ENCODE measurements around the gene LRRC26.
"Not testable (repeated sequence)": the region's sequence is repeated elsewhere in the genome, so short reads cannot be mapped to it uniquely, and the experiment has no call there.

The LRRC26 gene

DNA sequence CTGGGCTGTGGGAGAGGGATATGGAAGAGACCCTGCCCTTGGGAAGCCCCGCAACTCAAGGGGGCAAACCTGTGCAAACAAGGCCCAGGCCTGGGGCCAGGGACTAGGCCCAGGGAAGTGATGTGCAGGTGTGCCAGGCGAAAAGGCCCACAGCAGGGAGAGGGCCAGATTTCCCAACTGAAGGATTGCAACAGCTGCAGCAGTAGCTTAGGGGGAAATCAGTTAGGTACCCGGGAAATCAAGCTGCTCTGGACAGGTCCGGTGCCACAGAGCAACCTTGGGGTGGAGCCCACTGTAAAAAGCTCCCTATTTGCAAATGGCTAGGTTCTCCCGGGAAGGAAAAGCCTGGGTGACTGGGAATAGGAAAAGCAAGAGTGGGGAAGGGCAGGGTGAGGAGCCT lies 20.5 kb downstream of the LRRC26 start:
- DNase-seq: no peak

DNA sequence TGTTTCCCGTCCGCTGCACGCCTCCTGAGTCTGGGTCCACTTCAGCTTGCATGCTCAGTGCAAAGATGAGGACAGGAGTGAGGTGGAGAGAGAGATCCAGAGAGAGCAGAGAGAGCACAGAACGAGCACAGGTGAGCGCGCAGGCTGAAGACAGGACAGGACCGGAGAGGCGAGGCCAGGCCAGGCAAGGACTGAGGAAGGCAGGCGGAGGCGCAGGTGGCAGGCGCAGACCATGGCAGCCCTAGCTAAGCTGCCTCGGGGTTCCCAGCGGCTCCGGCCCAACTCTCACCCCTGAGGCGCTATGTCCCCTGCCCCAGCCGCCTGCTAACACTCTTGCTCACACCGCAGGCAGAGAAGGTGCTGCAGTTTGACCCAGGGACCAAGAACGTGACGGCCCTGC lies 21.2 kb downstream of the LRRC26 start:
- DNase-seq: no peak

DNA sequence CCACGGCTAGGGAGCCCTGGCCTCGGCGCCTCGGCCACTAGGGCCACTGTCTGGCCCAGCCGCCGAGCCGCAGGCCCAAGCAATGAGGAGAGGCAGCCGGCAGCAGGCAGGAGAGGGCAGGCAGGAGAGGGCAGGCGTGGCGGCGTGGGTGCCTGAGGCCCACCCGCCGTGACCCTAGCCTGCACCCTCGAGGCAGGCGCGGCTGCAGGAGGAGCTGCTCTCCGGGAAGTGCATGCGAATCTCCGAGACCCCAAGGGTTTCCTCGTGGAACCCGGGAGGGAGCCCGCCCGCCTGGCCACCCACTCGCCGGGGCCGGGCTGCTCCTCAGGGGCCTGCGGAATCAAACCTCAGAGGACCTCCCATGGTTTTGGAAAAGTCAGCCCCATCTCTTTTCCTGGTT lies 21.6 kb downstream of the LRRC26 start:
- DNase-seq: no peak

DNA sequence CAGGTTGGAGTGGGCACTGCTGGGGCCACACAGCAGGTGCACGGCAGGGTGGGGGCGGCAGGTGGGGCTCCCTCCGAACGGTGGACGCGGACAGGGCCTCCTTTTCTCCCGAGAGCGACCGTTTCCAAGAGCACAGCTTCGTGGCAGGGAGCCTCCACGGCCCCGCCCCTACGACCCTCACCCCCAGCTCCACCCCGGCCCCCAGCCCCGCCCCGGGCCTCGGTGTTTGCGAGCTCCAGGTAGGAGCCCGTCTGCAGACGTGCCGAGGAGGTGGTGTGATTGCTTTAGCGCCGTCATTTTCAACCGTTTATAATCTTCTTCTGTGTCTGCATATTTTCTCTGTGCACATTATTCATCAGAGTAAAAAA lies 22.1 kb downstream of the LRRC26 start:
- no peak for DNase-seq

DNA sequence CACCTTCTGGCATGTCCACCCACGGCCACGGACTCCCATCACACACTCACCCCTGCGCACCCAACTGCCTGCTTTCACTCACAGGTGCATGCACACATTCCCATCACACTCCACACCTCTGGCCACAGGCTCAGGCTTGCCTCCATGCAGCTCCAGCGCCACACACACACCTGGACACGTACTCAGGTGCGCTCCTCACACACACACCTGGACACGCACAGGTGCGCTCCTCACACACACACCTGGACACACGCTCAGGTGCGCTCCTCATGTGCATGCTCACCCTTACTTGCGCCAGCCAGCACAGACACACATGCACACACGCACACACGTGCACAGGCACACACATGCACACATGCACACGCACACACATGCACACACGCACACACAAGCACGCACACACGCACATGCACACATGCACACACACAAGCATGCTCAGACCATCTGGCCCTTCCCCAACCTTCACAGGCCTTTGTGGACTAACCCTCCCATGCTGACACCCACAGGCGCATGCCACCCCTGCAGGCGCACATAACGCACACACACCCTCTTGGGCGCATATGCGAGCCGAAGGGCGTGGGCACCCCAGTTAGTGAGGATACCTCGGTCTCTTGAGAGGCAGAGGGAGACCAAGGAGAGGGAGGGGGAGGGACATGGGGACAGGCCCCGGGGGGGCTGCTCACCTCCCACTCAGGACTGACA lies 22.6 kb downstream of the LRRC26 start:
- DNase-seq: no peak

DNA sequence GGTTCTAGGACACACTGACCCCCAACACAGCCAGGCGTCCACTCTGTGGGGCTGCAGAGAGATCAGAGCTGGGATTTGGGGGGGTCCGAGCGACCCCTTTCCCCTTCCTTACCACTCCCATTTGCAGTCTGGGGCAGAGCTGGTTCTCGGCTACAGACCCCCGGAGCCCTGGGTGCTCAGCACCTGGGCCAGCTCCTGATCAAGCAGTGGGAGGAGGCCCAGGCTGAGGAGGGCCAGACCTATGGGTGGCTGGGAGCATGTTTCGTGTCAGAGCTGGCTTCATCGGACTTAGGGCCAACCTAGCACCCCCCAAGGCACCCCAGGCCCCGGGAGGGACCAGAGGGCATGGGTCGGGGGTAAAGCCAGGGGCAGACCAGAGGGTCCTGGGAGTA lies 23.3 kb downstream of the LRRC26 start:
- DNase-seq: no peak

DNA sequence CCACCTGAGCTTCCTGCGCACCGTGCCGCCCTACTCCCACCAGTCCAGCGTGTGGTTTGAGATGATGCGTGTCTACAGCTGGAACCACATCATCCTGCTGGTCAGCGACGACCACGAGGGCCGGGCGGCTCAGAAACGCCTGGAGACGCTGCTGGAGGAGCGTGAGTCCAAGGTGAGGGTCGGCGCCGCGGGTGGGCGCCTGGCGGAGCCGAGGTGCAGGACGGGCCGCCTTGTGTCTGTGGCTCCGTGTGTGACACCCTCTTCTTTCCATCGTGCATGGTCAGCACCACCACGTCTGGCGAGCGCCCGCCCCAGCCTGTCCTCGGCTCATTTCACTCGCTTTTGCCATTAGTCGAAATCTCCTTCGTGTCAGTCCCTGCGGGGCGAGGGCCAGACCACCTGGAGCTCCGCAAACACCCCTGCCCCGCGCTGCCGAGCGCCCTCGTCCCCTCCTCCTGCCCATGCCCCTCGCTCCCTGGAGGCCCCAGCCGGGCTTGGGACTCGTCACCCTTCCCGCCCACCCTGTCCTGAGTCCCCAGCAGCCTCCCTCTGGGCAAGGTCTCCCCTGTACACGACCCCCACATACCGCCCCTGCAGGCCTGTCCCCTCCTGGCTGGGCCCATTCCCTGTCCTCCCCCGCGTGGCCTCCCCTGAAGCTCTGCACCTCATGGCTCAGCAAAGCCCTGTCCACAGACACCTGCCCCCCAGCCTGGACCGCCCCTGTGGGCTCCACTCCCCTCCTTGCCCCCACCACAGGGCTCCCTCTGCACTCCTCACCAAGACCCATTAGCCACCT lies 23.9 kb downstream of the LRRC26 start:
- no peak for DNase-seq

DNA sequence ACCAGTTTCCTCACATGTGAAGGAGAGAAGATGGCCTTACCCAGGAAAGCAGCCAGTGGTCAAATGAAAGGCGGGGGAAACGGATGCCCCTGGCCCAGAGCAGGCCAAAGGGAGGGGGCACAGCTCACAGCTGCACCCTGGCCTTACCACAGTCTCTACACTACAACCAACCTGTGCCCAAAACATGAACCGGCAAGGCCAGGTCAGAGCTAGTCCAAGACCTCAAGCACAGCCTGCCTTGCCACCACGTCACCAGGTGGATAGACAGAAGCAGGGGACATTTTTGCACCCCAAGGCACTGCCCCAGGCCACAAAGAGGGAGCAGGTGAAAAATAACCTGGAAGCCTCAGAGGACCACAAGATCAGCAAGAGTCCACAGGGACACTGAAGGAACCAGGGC lies 26.4 kb downstream of the LRRC26 start:
- DNase-seq: no peak

DNA sequence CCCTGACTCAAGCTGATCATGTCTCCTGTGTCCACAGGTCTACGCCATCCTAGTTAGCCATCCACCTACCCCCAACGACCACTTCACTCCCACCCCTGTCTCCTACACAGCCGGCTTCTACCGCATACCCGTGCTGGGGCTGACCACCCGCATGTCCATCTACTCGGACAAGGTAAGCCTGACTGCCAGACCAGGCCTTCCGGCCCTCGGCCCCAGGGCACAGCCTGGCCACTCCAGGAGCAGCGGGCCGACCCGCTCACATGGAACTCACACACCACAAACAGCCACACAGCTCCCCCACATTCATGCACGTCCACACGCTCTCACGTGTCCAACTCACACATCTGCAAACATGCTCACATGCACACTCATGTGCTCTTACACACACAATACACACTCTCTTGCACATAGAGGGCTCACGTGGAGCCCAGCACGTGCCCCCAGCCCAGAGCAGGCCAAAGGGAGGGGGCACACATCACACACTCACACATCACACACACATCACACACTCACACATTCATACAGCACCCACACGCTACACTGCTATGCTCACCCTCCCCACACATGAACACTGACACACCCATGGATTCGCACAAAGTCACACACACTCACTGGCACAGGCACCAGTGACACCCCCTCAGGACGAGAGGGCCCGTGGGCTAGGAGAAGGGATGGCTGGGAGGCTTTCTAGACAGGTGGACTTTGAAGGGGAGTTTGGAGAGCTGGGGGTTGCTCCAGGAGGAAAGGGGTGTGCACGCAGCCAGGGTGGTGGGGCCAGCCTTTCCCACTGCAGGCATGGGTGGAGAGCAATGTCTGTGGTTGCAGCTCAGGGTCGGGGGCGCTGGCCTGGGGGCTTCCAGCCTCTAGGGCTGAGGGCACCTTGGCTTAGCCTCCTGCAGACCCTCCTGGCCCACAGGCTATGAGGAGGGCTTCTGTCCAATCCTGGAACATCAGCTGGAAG lies 27.6 kb downstream of the LRRC26 start:
- DNase-seq: no peak

DNA sequence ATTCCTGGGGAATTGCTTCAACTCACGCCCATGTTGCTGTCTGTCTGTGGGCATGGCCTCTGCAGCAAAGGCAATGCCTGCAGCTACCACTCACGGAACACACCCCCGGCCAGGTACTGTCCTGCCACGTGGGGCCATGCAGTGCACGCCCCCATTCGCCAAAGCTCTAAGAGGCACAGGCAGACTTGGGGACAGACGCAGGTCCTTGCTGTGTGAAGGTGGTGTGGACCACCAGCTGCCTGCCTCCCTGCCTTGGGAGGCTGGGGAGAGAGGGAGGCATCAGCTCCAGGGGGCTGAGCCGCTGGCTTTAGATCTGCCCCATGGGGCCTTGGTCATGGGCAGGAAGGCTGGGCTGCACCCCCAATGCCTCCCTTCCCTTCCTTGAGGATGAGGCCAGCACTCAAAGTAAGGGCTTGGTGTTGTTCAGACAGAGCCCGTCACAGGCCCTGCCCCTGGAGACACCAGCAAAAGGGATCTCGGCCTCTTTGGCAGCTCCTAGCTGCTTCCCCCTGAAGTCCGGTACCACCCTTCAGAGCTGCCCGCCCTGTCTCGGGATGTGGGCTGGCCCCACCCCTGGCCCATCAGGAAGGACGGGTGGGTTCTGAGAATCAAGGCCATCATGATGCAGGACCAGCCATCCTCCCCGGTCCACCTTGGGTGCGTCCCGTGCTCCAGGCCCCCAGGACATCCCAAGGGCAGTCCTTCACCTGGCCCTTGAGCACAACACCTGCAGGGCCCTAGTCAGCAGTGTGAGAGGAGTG lies 28.6 kb downstream of the LRRC26 start:
- DNase-seq: no peak

DNA sequence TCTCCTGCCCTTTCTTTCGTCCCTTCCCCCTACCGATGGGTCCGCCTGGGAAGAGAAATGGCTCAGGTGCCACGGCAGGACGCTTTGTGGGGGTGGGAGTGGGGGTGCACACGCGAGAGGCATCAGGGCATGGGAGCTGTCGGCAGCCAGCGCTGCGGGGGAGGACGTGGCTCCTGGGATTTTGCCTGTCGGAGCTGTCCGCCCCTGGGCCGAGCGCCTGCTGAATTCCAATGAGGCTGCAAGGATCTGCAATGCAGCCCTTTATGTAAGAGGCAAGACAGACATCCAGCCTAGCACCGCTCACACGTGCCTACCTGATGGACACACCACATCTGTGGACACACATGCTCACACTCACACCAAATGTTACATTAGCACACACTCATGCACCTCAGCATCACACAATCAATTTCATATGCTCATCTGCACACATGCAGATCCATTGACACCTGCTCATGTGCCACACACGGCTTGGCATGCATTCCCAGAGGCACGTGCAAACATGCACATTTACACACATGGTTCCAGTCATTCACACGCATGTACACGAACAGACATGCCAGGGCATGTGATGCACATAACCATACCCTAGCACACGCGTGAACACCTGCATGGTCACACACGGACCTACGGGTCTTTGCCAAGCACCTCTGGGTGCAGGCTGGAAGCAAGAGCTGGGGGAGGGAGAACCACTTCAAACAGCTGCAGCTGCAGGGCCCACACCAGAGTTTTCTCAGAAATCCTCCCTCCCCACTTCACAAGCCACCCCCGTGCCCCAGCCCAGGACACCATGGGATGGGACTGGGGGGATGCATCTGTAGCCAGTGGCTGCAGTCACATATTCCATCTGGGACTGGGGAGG lies 29.5 kb downstream of the LRRC26 start:
- no peak for DNase-seq

DNA sequence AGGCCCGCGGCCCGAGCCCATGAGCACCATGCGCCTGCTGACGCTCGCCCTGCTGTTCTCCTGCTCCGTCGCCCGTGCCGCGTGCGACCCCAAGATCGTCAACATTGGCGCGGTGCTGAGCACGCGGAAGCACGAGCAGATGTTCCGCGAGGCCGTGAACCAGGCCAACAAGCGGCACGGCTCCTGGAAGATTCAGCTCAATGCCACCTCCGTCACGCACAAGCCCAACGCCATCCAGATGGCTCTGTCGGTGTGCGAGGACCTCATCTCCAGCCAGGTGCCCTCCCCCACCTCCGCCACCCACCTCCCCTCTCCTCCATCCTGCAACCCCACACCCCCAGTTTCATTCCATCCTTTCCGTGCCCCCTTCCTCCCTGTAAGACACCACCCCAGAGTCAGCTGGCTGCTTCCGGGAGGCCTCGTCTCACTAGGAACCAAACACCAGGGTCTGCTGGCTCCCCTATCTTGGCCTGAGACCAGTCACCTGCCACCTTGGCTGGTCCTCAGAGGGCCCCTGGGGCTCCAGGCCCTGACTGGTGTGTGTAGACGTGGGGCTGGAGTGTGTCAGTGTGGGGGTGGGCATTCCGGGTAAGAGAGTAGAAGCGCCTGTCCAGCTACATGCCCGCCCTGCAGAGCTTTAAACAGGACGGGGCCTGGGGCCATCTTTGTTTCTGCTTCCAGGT lies 30.2 kb downstream of the LRRC26 start:
- no peak for DNase-seq

DNA sequence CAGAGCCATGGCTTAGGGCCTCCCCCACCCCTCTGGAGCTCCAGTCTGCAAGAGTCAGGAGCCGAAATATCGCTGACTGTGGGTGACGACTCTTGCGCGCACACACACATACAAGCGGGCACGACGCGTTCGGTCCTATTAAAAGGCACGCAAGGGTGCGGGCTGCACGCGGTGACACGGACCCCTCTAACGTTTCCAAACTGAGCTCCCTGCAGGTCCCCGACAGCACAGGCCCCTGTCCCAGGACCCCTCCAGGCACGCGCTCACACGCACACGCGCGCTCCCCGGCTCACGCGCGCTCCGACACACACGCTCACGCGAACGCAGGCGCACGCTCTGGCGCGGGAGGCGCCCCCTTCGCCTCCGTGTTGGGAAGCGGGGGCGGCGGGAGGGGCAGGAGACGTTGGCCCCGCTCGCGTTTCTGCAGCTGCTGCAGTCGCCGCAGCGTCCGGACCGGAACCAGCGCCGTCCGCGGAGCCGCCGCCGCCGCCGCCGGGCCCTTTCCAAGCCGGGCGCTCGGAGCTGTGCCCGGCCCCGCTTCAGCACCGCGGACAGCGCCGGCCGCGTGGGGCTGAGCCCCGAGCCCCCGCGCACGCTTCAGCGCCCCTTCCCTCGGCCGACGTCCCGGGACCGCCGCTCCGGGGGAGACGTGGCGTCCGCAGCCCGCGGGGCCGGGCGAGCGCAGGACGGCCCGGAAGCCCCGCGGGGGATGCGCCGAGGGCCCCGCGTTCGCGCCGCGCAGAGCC lies 31.0 kb downstream of the LRRC26 start, which contains the start of gene GRIN1:
Gene GRIN1, plus strand, starts transcription at position 433 of the 746 bp plus-strand sequence. CDS start 333 bp downstream, outside the sequence.
- DNase-seq: peak; percentile 40

DNA sequence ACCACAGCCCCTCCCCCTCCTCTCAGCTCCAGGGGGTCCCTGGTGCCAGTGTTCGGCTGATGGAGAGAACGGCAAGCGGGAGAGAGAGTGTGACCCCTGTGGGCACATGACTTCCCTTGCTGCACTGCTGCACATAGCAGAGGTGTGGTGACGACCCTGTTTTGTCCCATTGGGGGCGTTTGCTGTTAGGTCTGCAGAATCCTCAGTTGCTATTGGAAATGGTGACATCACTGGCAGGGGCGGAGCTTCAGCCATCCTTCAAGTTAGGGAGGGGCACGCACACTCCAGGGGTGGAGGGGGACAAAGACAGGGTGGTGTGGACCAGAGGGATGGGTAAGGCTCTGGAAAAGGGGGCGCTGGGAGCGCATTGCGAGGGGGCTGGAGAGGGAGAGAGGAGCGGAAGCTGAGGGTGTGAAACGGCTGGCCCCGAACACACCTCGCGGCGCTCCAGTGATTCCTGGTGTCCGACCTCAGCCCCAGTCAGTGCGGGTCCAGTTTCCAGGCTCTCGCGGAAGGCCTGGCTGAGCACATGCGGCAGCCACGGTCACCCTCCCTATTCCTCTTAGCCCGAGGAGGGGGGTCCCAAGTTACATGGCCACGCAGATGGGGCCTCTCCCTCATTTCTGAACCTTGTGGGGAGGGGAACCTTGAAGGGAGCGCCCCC lies 31.7 kb downstream of the LRRC26 start:
- no peak for DNase-seq

DNA sequence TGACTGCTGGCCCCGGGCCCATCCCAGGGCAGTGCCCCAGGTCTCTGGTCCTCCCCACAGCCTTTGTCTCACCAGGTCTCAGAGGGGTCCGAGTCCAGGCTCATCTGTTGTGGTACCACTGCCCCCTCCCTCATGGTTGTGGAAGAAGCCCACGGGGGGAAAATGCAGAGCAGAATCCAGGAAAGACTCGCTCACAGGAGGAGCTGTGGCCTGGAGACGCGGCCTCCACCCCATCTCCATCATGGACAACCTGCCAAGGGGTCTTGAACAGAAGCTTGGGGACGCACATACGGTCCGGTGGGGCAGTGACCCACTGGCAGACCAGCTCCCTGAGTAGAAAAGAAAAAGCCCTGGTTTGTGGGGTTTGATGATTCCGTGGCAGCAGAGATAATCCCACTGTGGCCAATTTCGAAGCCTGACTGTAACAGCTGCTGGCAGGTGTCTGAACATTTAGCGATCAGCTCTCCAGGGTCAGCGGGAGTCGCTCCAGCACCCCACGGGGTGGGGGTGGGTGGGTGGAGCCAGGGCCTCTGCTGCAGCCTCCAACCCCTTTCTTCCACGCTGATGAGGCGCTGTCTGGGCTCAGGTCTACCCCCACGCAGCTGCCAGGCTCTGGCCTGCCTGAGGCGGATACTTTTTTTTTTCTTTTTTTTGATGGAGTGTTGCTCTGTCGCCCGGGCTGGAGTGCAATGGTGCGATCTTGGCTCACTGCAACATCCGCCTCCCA lies 32.8 kb downstream of the LRRC26 start:
- DNase-seq: no peak

DNA sequence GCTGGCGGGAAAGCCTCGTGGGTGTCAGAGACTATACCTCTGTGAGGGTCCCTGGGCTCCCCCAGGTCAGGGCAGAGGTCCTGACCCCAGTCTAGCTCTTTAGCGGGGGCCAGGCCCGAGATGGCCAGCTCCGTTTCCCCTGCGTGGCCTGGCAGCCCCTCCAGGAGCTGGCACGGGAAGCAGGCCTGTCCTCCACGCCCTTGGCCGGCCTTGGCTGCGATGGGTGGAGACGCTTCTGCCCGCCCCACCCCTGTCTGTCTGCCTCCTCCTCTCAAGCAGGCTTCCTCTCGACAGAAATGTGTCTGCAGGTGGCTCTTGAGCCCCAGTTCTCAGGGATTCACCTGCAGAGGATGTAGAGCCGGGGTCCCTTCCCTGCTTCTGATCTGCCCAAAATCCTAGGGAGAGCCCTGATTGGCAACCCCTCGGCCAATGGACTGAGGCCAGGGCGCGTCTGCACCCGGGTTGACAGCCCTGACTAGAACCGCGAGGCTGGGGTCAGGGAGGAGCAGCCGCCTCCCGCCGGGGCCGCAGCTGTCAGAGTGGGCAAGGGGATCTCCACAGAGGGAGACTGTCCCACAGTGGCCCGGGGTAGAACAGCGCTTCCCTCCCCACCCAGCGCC lies 33.5 kb downstream of the LRRC26 start:
- no peak for DNase-seq

DNA sequence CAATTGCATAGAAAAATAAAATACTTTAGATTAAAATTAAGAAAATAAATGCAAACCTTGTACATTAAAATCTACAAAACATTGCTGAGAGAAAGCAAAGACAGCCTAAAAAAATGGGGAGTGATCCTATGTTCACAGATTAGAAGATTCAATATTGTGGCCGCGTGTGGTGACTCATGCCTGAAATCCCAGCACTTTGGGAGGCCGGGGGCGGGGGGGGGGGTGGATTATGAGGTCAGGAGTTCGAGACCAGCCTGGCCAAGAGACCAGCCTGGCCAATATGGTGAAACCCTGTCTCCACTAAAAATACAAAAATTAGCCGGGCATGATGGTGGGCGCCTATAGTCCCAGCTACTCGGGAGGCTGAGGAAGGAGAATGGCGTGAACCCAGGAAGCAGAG lies 34.7 kb downstream of the LRRC26 start:
- not testable (repeated sequence) for DNase-seq

DNA sequence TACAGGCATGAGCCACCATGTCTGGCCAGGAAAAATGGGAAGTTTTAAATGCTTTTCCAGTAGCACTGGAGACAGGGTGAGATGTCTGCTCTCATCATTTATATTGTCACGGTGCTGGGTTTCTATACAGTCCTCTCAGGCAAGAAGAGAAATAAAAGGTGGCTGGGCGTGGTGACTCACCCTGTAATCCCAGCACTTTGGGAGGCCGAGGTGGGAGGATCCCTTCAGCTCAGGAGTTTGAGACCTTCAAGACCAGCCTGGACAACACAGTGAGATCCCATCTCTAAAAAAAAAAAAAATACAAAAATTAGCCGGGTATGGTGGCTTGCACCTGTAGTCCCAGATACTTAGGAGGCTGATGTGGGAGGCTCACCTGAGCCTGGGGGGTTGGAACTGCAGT lies 35.7 kb downstream of the LRRC26 start:
- DNase-seq: no peak

All from stimulated activated CD4-positive, alpha-beta T cell treated with anti-CD3 and anti-CD28 coated beads, Interleukin-4, amount 100 ng/mL, for 1 hour (primary cell).